Esophagus squamous epithelium (tissue), 5 donors: Measurements from ENCODE around the gene EXO1. TPM values are rescaled to one million over a fixed set of nuclear protein-coding genes. Genes with fewer than 3 reads are reported as not detected.

Experiments
- DNase-seq: peaks from one replicate; lab custom pipeline; 2025; lab: John Stamatoyannopoulos, UW
- H3K27ac ChIP-seq, 4 donors: fragments of 200-600 bp; sonication (generic); one replicate each; pipeline ENCODE4 v1.5.1; 2016 to 2019; ENCODE audit warnings: mild to moderate bottlenecking in 1 of 4
- H3K27me3 ChIP-seq, 4 donors: fragments of 200-600 bp; sonication (generic); 1 replicate in 3 of 4; 2 replicates in 1 of 4; pipeline versions ENCODE4 v1.5.1 to v1.6.0; 2017 to 2021; ENCODE audit warnings: antibody characterized with exemption in 1 of 4
- H3K36me3 ChIP-seq, 3 donors: fragments of 200-600 bp; sonication (generic); one replicate each; pipeline ENCODE4 v1.5.1; 2016 to 2019
- H3K4me1 ChIP-seq, 3 donors: fragments of 200-600 bp; sonication (generic); one replicate each; pipeline ENCODE4 v1.5.1; 2017 to 2019
- H3K4me3 ChIP-seq, 4 donors: fragments of 200-600 bp; sonication (generic); 1 replicate in 3 of 4; 2 replicates in 1 of 4; pipeline ENCODE4 v1.5.1; 2016 to 2019; ENCODE audit warnings: mild to moderate bottlenecking in 2 of 4, moderate library complexity in 1 of 4
- H3K9me3 ChIP-seq, 3 donors: fragments of 200-600 bp; sonication (generic); one replicate each; pipeline ENCODE4 v1.5.1; 2016 to 2019
- CTCF ChIP-seq, 6 experiments: fragments of 450-650 bp in 4 of 6; fragments of 200-600 bp in 2 of 6; sonication (generic) in 2 of 6; IDR thresholded peaks; one replicate each; pipeline ENCODE4 v1.5.1; 2016 to 2019; ENCODE audit warnings: antibody characterized with exemption in 6 of 6, mild to moderate bottlenecking in 4 of 6, moderate library complexity in 4 of 6
- POLR2A ChIP-seq, 4 donors: fragments of 450-650 bp; IDR thresholded peaks; one replicate each; pipeline ENCODE4 v1.6.1; 2017; ENCODE audit warnings: antibody characterized with exemption in 4 of 4, mild to moderate bottlenecking in 4 of 4, moderate library complexity in 3 of 4
- WGBS, 2 donors: methylation state at CpG; one replicate each; pipeline ENCODE4 v1.1.5; 2018; 5-methylcytosine and 5-hydroxymethylcytosine counted together
- intact Hi-C: fragments of 100-400 bp; cut with DNase I; formaldehyde crosslinking; loops from one replicate; pipeline ENCODE4 v1.15.0; 2022
- total RNA-seq, 4 donors: library from RNA; depleted of rRNA; stranded (reverse); fragments of >200 nt; gene quantifications; one replicate each; pipeline ENCODE4 v1.1.0, GENCODE V29; 2016
- donor health status: DM: yes; HTN: yes; CAD: no.

Gene EXO1
- total RNA-seq, 4 donors from 2014 or later = 1.5 to 9.2 (median 5.3) TPM

GRCh38 chr1:241834733-241835377 is 13.1 kb upstream of the EXO1 start:
- DNase-seq = no peak
- H3K27me3 ChIP-seq = peaks cover 0 to 11% (median 0%) of the 10 kb centered on the region in 4 donors
- H3K4me3 ChIP-seq = no peak overlapping the region
- no peak overlapping the region for H3K27ac ChIP-seq
- TF ChIP-seq CTCF (IDR thresholded peaks at IDR 0.05) (peak in 5 of 6 experiments; percentile 27 to 66 (median 48)), POLR2A (IDR thresholded peaks at IDR 0.05) (no peak)
- no peaks in the 10 kb centered on the region for H3K9me3 ChIP-seq
- H3K36me3 ChIP-seq = no peaks in the 10 kb centered on the region
- WGBS, 2 donors = 0 to 5% methylated on average over 1 of the region's 1 CpG
- intact Hi-C loops = loop anchor here (10.0 kb wide), 2 partner anchors 230 to 300 kb away; partner anchors contain the start of gene KMO
- peaks cover 0 to 9% (median 0%) of the 10 kb centered on the region in 3 donors for H3K4me1 ChIP-seq

GRCh38 chr1:241836941-241837340 is 11.1 kb upstream of the EXO1 start:
- intact Hi-C loops = loop anchor here (10.0 kb wide), 2 partner anchors 232 to 302 kb away; partner anchors contain the start of gene KMO
- Histone ChIP-seq H3K9me3 (no peaks in the 10 kb centered on the region), H3K4me1 (peaks cover 0 to 9% (median 0%) of the 10 kb centered on the region in 3 donors), H3K36me3 (no peaks in the 10 kb centered on the region), H3K27me3 (peaks cover 0 to 11% (median 0%) of the 10 kb centered on the region in 4 donors), H3K4me3 (no peak overlapping the region), H3K27ac (no peak overlapping the region)
- 42 to 51% methylated on average over 2 of the region's 2 CpGs for WGBS, 2 donors
- no peak for DNase-seq
- TF ChIP-seq CTCF (IDR thresholded peaks at IDR 0.05) (no peak), POLR2A (IDR thresholded peaks at IDR 0.05) (no peak)

GRCh38 chr1:241837416-241837815 is 10.6 kb upstream of the EXO1 start:
- DNase-seq = no peak
- no peak for TF ChIP-seq POLR2A (IDR thresholded peaks at IDR 0.05)
- TF ChIP-seq CTCF (IDR thresholded peaks at IDR 0.05) = no peak
- peaks cover 0 to 9% (median 0%) of the 10 kb centered on the region in 3 donors for H3K4me1 ChIP-seq
- no peaks in the 10 kb centered on the region for H3K9me3 ChIP-seq
- WGBS, 2 donors = 72 to 78% methylated on average over 5 of the region's 5 CpGs
- no peaks in the 10 kb centered on the region for H3K36me3 ChIP-seq
- no peak overlapping the region for H3K4me3 ChIP-seq
- H3K27me3 ChIP-seq = peaks cover 0 to 11% (median 0%) of the 10 kb centered on the region in 4 donors
- intact Hi-C loops = loop anchor here (10.0 kb wide), 2 partner anchors 233 to 303 kb away; partner anchors contain the start of gene KMO
- H3K27ac ChIP-seq = no peak overlapping the region

GRCh38 chr1:241837901-241838300 is 10.1 kb upstream of the EXO1 start:
- 37 to 54% methylated on average over 4 of the region's 4 CpGs for WGBS, 2 donors
- TF ChIP-seq CTCF (IDR thresholded peaks at IDR 0.05) (no peak), POLR2A (IDR thresholded peaks at IDR 0.05) (no peak)
- DNase-seq = no peak
- Histone ChIP-seq H3K36me3 (no peaks in the 10 kb centered on the region), H3K27ac (no peak overlapping the region), H3K4me3 (no peak overlapping the region), H3K27me3 (peaks cover 0 to 11% (median 0%) of the 10 kb centered on the region in 4 donors), H3K4me1 (peaks cover 0 to 9% (median 0%) of the 10 kb centered on the region in 3 donors), H3K9me3 (no peaks in the 10 kb centered on the region)
- intact Hi-C loops = loop anchor here (10.0 kb wide), 2 partner anchors 233 to 303 kb away; partner anchors contain the start of gene KMO

- 83 to 91% methylated on average over 5 of the region's 5 CpGs for WGBS, 2 donors
- no peak for DNase-seq
- Histone ChIP-seq H3K36me3 (no peaks in the 10 kb centered on the region), H3K4me1 (peaks cover 0 to 9% (median 0%) of the 10 kb centered on the region in 3 donors), H3K9me3 (no peaks in the 10 kb centered on the region), H3K27ac (no peak overlapping the region), H3K4me3 (no peak overlapping the region), H3K27me3 (peaks cover 0 to 5% (median 0%) of the 10 kb centered on the region in 4 donors)
- TF ChIP-seq CTCF (IDR thresholded peaks at IDR 0.05) (no peak), POLR2A (IDR thresholded peaks at IDR 0.05) (no peak)
- intact Hi-C loops = loop anchor here (10.0 kb wide), 2 partner anchors 234 to 304 kb away; partner anchors contain the start of gene KMO
Observed at GRCh38 chr1:241838897-241839296, 9.1 kb upstream of the EXO1 start.
